HepG2 (cell line): Measurements from ENCODE around the gene CTAG1A. TPM values are rescaled to one million over a fixed set of nuclear protein-coding genes. Genes with fewer than 3 reads are reported as not detected.

Experiments used
- ATF7-NPFF ChIP-seq: sonication (generic); formaldehyde crosslinking; IDR thresholded peaks from 2 replicates; pipeline ENCODE4 v1.8.1; 2023; ENCODE audit warnings: mild to moderate bottlenecking, low read depth, missing genetic modification reagents, moderate library complexity
- FOXC1 ChIP-seq: sonication (generic); formaldehyde crosslinking; IDR thresholded peaks from 2 replicates; pipeline ENCODE4 v1.8.0; 2022; ENCODE audit warnings: mild to moderate bottlenecking, missing genetic modification reagents, borderline replicate concordance
- HNF4A ChIP-seq: sonication (generic); formaldehyde crosslinking; IDR thresholded peaks from 2 replicates; pipeline ENCODE4 v1.4.0; 2020; ENCODE audit warnings: missing genetic modification reagents
- ISX ChIP-seq: sonication (generic); formaldehyde crosslinking; conservative IDR thresholded peaks from 2 replicates; pipeline ENCODE4 v1.5.0; 2020; ENCODE audit warnings: missing genetic modification reagents
- MTF1 ChIP-seq: sonication (generic); formaldehyde crosslinking; IDR thresholded peaks from 2 replicates; pipeline ENCODE4 v1.5.0; 2020; ENCODE audit warnings: missing genetic modification reagents
- POLR2G ChIP-seq: fragments of 200-400 bp; formaldehyde crosslinking; IDR thresholded peaks from 2 replicates; pipeline ENCODE4 v1.6.1; 2018; ENCODE audit warnings: mild to moderate bottlenecking, low read depth, low read length, moderate library complexity
- SP2 ChIP-seq: sonication (generic); formaldehyde crosslinking; IDR thresholded peaks from 2 replicates; pipeline ENCODE4 v1.5.1; 2020; ENCODE audit warnings: mild to moderate bottlenecking, missing genetic modification reagents
- SRSF4 ChIP-seq: fragments of 200-400 bp; formaldehyde crosslinking; IDR thresholded peaks from one replicate; pipeline ENCODE4 v1.6.1; 2018; ENCODE audit warnings: mild to moderate bottlenecking, low read depth, low read length, moderate library complexity; ENCODE audit not compliant: poor library complexity, severe bottlenecking
- U2AF1 ChIP-seq: fragments of 200-400 bp; formaldehyde crosslinking; optimal IDR thresholded peaks from 2 replicates; pipeline ENCODE3; 2017; ENCODE audit warnings: mild to moderate bottlenecking, low read depth, low read length
- ZNF331 ChIP-seq: sonication (generic); formaldehyde crosslinking; IDR thresholded peaks from 2 replicates; pipeline ENCODE4 v1.4.0; 2020; ENCODE audit warnings: missing genetic modification reagents
- ZNF33B ChIP-seq: sonication (generic); formaldehyde crosslinking; IDR thresholded peaks from 2 replicates; pipeline ENCODE4 v1.5.1; 2020; ENCODE audit warnings: mild to moderate bottlenecking, missing genetic modification reagents
- ZNF468 ChIP-seq: sonication (generic); formaldehyde crosslinking; IDR thresholded peaks from 2 replicates; pipeline ENCODE4 v1.8.0; 2022; ENCODE audit warnings: mild to moderate bottlenecking, moderate library complexity, missing genetic modification reagents
- ZNF570 ChIP-seq: sonication (generic); formaldehyde crosslinking; IDR thresholded peaks from 2 replicates; pipeline ENCODE4 v1.4.0; 2020; ENCODE audit warnings: mild to moderate bottlenecking, missing genetic modification reagents, borderline replicate concordance
- ZNF839 ChIP-seq: sonication (generic); formaldehyde crosslinking; IDR thresholded peaks from 2 replicates; pipeline ENCODE4 v1.4.0; 2020; ENCODE audit warnings: missing genetic modification reagents, mild to moderate bottlenecking, borderline replicate concordance
- polyA plus RNA-seq, 8 experiments: library from polyadenylated mRNA; depleted of rRNA in 3 of 8; stranded (reverse) in 7 of 8; unstranded in 1 of 8; fragments of >200 nt; fragmentation: Illumina TruSeq in 4 of 8; extraction: Trizol in 4 of 8; gene quantifications; 2 replicates each; pipeline versions ENCODE4 v1.2.1 to v1.2.3, GENCODE V29; 2011 to 2016; ENCODE audit warnings: low read depth in 4 of 8, missing spikeins in 1 of 8, mixed read lengths in 1 of 8; ENCODE audit not compliant: insufficient read depth in 1 of 8
- total RNA-seq, 5 experiments: library from RNA; depleted of rRNA; stranded (reverse); fragments of >200 nt; fragmentation: Illumina TruSeq; extraction: Trizol; gene quantifications; 2 replicates each; pipeline ENCODE4 v1.2.3, GENCODE V29; 2016; ENCODE audit warnings: low read depth in 1 of 5
- TF ChIP-seq, protein P1 (sequence below): sonication (generic); formaldehyde crosslinking; IDR thresholded peaks from 2 replicates; pipeline ENCODE4 v1.4.0; 2020; ENCODE audit warnings: mild to moderate bottlenecking, missing genetic modification reagents
- TF ChIP-seq, protein P2 (sequence below): sonication (generic); formaldehyde crosslinking; IDR thresholded peaks from 2 replicates; pipeline ENCODE4 v1.4.0; 2020; ENCODE audit warnings: missing genetic modification reagents, borderline replicate concordance
- TF ChIP-seq, protein P3 (sequence below): IDR thresholded peaks from 2 replicates; pipeline ENCODE4 v1.6.1; 2016; ENCODE audit warnings: low read depth, missing genetic modification reagents, missing compliant biosample characterization
- TF ChIP-seq, protein P4 (sequence below): sonication (generic); formaldehyde crosslinking; IDR thresholded peaks from 2 replicates; pipeline ENCODE4 v1.4.0; 2020; ENCODE audit warnings: mild to moderate bottlenecking, missing genetic modification reagents

Gene CTAG1A
- total and polyA plus RNA-seq, 2 of the 13 experiments (the other 11 are each of a cell fraction or from before 2014, with no cell fraction given) = not detected

DNA sequence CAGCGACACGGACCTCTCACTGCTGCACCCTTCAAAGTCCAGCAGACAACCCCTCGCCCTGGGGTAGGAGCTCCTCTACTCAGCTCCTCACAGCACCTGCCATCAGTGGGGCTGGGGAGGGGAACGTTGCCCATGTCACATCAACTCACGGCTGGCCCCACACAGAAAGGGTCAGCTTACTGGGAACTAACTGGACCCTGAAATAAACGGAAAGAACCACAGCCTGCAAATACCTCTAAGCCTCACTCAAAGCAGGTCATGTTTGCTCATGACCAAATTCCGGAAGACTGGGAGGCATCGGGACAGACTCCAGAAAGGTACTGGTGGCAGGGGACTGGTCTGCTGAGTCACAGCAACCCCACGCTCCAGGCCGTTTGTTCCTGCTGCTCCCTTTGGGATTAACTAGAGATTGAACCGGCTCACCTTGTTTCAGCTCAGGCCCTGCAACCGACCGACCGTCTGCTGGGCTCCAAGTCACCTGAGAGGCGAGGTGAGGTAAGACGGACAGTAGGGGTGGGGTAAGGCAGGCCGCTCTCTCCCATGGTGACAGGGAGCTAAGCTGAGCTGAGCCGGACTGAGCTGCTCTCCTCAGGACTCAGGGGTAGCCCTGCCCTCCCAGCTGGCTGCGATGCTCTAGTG, 43.9 kb upstream of the CTAG1A start (continued):
- TF ChIP-seq, protein P1, sequence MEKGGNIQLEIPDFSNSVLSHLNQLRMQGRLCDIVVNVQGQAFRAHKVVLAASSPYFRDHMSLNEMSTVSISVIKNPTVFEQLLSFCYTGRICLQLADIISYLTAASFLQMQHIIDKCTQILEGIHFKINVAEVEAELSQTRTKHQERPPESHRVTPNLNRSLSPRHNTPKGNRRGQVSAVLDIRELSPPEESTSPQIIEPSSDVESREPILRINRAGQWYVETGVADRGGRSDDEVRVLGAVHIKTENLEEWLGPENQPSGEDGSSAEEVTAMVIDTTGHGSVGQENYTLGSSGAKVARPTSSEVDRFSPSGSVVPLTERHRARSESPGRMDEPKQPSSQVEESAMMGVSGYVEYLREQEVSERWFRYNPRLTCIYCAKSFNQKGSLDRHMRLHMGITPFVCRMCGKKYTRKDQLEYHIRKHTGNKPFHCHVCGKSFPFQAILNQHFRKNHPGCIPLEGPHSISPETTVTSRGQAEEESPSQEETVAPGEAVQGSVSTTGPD (CRISPR knock-in tag) = peak; percentile 30; the same call in 1 of the 2 replicates
- TF ChIP-seq HNF4A (CRISPR knock-in tag) = peak; percentile 50; the same call in 1 of the 2 replicates
- TF ChIP-seq U2AF1 = no peak
- no peak for TF ChIP-seq ZNF468 (CRISPR knock-in tag)
- TF ChIP-seq ZNF331 (CRISPR knock-in tag) = peak; percentile 51; the same call in 1 of the 2 replicates
- TF ChIP-seq FOXC1 (CRISPR knock-in tag) = no peak
- TF ChIP-seq POLR2G = peak; percentile 72
- no peak for TF ChIP-seq SP2 (CRISPR knock-in tag)
- no peak for TF ChIP-seq ZNF839 (CRISPR knock-in tag)
- TF ChIP-seq ISX = no peak
- TF ChIP-seq ATF7-NPFF (CRISPR knock-in tag) = no peak
- no peak for TF ChIP-seq MTF1 (CRISPR knock-in tag)
- TF ChIP-seq SRSF4 = no peak
- TF ChIP-seq, protein P2, sequence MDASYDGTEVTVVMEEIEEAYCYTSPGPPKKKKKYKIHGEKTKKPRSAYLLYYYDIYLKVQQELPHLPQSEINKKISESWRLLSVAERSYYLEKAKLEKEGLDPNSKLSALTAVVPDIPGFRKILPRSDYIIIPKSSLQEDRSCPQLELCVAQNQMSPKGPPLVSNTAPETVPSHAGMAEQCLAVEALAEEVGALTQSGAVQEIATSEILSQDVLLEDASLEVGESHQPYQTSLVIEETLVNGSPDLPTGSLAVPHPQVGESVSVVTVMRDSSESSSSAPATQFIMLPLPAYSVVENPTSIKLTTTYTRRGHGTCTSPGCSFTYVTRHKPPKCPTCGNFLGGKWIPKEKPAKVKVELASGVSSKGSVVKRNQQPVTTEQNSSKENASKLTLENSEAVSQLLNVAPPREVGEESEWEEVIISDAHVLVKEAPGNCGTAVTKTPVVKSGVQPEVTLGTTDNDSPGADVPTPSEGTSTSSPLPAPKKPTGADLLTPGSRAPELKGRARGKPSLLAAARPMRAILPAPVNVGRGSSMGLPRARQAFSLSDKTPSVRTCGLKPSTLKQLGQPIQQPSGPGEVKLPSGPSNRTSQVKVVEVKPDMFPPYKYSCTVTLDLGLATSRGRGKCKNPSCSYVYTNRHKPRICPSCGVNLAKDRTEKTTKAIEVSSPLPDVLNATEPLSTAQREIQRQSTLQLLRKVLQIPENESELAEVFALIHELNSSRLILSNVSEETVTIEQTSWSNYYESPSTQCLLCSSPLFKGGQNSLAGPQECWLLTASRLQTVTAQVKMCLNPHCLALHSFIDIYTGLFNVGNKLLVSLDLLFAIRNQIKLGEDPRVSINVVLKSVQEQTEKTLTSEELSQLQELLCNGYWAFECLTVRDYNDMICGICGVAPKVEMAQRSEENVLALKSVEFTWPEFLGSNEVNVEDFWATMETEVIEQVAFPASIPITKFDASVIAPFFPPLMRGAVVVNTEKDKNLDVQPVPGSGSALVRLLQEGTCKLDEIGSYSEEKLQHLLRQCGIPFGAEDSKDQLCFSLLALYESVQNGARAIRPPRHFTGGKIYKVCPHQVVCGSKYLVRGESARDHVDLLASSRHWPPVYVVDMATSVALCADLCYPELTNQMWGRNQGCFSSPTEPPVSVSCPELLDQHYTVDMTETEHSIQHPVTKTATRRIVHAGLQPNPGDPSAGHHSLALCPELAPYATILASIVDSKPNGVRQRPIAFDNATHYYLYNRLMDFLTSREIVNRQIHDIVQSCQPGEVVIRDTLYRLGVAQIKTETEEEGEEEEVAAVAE (CRISPR knock-in tag) = no peak
- TF ChIP-seq, protein P3, sequence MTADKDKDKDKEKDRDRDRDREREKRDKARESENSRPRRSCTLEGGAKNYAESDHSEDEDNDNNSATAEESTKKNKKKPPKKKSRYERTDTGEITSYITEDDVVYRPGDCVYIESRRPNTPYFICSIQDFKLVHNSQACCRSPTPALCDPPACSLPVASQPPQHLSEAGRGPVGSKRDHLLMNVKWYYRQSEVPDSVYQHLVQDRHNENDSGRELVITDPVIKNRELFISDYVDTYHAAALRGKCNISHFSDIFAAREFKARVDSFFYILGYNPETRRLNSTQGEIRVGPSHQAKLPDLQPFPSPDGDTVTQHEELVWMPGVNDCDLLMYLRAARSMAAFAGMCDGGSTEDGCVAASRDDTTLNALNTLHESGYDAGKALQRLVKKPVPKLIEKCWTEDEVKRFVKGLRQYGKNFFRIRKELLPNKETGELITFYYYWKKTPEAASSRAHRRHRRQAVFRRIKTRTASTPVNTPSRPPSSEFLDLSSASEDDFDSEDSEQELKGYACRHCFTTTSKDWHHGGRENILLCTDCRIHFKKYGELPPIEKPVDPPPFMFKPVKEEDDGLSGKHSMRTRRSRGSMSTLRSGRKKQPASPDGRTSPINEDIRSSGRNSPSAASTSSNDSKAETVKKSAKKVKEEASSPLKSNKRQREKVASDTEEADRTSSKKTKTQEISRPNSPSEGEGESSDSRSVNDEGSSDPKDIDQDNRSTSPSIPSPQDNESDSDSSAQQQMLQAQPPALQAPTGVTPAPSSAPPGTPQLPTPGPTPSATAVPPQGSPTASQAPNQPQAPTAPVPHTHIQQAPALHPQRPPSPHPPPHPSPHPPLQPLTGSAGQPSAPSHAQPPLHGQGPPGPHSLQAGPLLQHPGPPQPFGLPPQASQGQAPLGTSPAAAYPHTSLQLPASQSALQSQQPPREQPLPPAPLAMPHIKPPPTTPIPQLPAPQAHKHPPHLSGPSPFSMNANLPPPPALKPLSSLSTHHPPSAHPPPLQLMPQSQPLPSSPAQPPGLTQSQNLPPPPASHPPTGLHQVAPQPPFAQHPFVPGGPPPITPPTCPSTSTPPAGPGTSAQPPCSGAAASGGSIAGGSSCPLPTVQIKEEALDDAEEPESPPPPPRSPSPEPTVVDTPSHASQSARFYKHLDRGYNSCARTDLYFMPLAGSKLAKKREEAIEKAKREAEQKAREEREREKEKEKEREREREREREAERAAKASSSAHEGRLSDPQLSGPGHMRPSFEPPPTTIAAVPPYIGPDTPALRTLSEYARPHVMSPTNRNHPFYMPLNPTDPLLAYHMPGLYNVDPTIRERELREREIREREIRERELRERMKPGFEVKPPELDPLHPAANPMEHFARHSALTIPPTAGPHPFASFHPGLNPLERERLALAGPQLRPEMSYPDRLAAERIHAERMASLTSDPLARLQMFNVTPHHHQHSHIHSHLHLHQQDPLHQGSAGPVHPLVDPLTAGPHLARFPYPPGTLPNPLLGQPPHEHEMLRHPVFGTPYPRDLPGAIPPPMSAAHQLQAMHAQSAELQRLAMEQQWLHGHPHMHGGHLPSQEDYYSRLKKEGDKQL (CRISPR knock-in tag) = no peak
- TF ChIP-seq, protein P4, sequence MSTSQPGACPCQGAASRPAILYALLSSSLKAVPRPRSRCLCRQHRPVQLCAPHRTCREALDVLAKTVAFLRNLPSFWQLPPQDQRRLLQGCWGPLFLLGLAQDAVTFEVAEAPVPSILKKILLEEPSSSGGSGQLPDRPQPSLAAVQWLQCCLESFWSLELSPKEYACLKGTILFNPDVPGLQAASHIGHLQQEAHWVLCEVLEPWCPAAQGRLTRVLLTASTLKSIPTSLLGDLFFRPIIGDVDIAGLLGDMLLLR = no peak
- no peak for TF ChIP-seq ZNF570 (CRISPR knock-in tag)
- TF ChIP-seq ZNF33B (CRISPR knock-in tag) = no peak
